GM21717 (cell line): ENCODE measurements around the gene DHX16.
"Not testable (repeated sequence)": the region's sequence is repeated elsewhere in the genome, so short reads cannot be mapped to it uniquely, and the experiment has no call there.

Experiments used
- ATAC-seq: cut with Tn5 transposase; IDR thresholded peaks from one replicate; pipeline ENCODE4 v1.9.1; 2021; ENCODE audit warnings: mild to moderate bottlenecking, moderate library complexity; ENCODE audit not compliant: unreplicated experiment

The DHX16 gene

DNA sequence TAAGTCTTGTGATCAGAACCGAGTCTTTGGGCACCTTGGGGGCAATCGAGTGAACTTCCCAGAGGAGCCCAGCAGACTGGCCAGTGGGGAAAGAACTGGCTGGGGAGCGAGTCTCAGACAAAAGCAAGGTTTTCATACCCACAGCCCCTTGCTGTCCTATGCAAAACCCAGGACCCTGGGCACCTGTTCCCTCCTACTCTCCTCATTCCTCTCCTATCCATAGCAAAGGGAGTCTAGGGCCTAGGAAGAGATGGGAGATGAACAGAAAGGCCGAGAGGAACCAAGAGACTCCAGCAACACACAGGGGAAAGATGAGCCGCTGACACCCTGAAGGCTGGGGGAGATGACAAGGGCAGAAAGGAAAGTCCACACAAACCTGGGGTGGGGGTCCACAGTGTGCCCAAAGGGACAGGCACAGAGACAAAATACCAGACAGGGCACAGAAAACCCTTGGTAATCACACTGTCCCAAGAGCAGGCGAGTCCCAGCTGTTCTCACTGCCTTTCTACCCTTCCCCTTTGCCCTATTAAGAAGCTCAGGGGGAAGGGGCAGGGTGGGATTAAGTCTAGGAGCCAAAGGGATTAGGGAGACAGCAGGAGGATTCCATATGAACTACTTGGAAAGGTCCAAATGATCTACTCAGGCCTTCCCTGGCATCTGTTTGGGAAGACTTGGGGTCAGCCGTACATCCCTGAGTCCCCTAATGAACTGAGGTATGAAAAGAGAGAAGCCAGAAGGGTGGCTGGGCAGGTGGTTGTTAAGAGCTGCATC lies 7.1 kb upstream of the DHX16 start:
- no peak for ATAC-seq

DNA sequence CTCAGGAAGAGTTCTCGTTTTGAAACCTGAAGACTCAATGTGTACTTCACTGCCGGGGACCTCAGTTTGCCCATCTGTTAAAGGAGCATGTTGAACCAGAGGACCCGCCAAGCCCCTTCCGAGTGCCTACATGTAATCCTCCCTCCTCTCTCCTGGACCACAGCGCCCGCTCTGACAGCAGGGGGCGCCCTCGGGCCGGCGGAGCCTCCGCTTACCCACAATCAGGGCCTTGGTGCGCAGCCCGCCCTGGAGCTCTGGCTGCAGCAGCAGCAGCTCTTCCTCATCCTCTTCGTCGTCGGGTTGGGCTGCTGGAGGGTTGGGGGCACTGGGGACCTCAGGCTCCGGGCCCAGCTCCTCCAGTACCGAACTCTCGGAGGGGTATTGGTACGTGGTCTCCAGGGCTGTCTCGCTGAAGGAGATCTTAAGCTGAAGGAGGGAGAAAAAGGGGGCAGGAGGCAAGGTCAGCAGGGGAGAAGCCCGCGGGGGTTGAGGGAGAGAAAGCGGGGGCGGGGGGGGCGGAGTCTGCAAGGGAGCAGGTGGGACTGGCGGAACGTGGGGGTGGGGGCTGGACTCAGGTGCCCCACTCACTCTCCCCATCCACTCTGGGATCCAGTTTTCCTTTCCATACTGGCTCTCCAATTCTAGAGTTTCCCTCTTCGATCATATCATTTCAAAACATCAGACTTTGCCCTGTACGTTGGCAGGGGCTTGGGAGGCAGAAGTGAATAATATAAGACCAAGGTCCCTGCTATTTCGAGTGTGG lies 6.3 kb upstream of the DHX16 start:
- no peak for ATAC-seq

DNA sequence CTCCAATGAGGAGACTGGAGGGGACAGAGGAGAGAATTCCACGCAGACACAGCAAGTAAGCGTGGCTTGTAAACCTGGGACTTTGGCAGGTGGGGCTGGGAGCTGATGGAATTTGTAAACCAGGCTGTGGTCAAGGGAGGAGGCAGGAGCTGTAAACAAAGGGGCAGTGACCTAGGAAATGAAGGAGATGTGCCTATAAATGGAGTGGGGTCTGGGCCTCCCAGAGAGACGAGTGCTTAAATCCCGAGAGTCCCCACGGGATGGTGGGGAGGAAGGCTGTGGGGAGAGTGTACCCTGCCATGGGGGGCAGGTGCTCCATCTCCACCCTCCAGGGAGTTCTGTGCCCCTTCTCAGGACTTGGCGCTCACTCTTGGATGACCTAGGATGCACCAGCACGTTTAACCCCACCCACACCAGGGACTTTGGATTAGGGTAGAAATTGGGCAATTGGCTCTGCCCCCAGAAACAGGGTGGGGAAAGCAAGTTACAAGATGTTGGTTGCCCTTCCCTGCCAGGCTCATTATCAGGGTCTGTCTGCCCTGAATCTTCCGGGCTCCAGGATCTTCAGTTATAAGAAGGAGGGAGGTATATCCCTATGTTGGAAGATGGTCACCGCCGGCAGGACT lies 4.0 kb upstream of the DHX16 start:
- ATAC-seq, result no peak

DNA sequence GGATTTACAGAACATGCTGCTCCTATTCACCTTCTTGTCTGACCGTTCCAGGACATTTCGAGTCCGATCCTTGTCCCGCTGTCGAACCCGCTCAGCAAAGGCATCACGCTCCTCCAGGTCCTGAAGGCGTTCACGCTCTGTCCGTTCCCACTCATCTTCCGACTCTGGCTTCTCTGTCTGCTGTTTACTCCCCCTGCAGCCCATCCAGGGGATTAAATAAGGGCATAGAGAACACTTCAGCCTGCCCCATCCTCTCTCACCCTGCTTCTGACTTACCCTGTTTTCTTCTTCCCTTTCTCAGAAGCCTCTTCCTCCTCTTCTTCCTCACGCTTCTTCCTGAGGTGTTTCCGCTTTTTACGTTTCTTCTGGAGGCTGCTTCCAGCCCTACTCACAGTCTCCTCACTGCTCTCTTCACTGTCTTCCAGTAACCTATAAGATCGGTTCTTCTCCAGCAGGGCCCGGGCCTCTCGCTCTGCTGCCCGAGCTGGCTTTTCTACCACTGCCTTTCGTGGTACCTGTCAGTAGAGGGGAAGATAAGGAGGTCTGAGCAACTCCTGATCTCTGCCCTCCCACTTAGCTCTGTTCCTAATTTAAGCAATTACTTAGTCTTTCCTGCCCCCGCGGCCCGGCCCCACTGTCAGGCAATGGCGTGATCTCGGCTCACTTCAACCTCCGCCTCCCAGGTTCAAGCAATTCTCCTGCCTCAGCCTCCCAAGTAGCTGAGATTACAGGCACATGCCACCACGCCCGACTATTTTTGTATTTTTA lies 1.9 kb downstream of the DHX16 start:
- ATAC-seq, result no peak

DNA sequence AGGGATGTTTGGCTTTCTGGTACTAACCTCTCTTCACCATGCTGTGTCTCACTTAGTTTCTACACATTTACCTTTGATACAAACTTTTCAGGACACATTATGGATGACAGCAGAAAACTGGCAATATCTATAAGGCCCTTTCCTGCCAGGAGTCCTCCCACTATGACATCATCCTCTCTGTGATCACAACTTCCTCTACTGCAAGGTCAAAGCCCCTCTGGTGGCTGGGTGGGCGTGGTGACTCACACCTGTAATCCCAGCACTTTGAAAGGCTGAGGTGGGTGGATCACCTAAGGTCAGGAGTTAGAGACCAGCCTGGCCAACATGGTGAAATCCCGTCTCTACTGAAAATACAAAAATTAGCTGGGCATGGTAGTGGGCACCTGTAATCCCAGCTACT lies 6.5 kb downstream of the DHX16 start:
- ATAC-seq, result not testable (repeated sequence)

DNA sequence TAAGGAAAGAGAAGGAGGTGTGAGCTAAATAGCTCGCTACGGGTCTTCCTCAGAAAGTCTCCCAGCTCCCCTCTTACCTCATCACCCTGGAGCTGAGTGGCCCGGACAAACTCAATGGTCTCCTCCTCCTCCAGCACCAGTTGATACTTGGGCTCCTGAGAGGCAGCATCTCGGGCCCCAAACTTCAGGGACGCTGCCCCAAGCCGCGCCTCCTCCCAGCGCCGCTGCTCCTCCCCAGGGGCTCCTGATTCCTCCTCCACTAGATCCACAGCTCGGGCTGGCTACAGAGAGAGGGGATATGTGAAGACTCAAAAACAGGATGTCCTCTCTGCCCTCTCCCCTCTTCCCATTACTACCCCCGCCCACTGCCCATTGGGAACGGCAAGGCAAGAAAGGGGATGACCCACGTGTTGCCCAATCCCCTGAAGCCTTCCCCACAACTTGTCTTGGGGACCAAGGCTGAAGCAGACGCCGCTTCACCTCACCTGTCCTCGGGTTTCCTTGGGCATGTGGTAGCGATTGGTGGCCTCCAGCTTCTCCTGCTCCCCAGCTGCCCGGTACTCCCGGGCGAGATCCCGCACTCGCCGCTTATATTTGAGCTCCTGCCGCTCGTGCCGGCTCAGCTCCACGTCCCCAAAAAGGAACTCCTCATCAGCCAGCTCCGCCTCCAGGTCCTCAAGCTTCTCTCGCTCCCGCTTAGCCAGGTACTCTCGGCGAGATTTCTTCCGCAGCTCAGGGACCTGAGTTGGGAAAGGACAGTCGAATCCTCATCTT lies 7.6 kb downstream of the DHX16 start:
- no peak for ATAC-seq

DNA sequence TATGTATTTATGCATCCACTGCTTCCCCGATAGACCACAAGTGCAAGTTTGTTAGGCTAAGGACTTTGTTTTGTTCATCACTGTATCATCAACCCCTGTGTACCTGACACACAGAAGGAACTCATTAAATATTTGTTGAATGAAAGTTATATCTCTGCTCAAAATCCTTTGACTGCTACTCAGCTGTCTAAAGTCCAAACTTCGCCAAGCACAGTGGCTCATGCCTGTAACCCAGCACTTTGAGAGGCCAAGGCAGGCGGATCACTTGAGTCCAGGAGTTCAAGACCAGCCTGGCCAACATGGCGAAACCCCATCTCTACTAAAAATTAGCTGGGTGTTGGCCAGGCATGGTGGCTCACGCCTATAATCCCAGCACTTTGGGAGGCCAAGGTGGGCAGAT lies 14.9 kb downstream of the DHX16 start:
- ATAC-seq, result not testable (repeated sequence)

DNA sequence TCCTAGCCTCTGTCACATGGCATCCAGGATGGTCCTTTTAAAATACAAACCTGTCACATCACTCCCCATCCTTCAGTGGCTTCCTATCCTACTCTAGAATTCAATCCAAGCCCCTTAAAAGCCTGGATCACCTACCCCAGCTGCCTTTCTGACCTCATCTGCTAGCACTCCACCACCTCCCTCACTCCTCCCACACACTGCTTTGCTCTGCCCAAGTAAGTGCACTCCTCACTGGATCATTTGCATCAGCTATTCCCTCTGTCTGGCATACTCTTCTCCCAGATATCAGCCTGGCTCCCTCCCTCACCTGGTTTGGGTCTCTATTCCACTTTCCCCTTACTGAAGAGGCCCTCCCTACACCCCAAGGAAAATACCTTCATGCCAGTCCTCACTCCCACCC lies 15.4 kb downstream of the DHX16 start:
- ATAC-seq, result no peak

DNA sequence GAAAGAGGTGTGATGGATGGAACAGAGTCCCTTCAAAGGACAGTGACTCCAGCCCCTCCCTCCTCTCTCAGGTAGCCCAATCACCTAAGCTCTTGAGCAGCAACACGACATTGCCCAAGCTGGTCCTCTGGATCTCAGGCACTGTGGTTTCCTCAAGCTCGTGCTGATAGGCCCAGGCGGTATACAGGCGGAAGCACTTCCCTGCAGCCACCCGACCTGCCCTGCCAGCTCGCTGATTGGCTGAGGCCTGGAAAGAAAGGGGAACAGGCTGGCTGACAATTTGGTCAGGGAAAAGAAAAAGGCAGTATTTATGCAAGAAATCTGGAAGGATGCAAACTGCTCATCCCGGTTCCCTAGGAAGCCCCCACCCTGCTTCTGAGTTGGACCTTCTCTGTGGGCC lies 16.3 kb downstream of the DHX16 start:
- ATAC-seq, result no peak

DNA sequence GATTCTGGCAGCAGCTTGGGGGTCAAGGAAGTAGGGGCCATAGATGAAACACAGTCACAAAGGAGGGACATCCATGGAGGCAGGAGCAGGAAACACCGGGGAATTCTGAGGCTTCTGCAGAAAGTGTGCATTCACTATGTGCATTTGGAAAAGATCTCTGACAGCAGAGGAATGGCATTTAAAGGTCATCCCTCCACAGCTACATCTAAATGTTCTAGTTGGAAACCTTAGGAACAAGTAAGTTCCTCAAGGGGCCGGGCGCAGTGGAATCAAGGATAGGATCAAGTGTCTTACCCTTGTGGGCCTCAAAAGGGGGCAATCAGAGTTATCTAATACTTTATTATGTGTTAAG lies 17.1 kb downstream of the DHX16 start:
- ATAC-seq, result no peak

DNA sequence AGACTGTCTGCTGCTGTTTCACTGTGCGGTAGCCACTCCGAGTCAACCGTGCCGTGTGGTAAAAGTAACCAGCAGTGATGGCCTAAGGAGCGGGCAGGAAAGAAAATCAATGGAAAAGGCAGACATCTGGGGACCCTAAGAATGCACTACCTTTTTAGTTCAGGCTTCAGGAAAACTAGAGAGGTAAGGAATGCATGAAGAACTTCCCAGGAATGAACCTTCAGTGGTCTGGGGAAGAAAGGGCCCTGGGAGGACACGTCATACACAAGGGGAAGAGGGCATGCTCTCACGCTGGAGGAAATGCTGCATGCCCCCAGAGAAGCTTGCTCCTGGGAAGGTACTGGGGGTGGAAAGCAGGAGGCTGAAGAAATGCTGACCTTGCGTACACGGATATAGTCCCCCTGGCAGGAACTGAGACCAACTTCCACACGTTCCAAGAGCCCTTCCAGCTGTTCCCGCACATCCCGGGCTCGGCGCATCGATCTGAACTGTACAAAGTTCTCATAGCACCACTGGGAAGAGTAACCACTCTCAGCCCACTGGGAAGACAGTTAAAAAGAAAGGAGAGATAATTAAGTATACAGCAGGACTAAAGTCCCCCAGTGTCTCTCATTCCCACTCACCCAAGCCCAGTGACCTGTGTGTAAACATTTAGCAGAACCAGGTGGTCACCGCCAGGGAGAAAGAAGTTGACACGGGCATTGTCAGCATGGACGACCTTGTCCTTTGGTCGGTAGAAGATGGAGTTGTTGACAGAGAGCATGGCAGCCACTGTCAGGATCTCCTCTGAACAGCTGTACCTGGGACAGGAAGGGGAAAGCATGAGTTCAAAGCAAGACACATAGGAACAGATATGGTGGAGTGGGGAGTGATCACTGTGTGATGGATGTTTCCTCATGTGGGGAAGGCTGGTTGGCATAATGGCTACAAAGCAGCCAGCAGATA lies 17.7 kb downstream of the DHX16 start:
- ATAC-seq, result no peak

DNA sequence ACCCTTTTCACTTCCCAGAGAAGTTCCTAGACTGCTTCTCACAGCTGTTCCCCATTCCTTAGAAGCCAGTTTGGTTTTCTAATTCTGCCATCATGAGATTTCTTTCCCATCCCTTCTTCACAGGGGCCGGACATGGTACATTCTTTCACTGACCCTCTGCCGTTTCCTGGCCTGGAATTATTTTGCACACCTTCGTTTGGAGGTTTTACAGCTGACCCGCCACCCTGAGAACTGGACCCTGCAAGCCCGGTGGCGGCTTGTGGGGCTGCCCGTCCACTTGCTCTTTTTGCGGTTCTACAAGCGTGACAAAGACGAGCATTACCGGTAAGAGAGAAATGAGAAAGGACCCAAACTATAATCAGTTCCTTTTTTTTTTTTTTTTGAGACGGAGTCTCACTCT lies 21.7 kb downstream of the DHX16 start:
- no peak for ATAC-seq

DNA sequence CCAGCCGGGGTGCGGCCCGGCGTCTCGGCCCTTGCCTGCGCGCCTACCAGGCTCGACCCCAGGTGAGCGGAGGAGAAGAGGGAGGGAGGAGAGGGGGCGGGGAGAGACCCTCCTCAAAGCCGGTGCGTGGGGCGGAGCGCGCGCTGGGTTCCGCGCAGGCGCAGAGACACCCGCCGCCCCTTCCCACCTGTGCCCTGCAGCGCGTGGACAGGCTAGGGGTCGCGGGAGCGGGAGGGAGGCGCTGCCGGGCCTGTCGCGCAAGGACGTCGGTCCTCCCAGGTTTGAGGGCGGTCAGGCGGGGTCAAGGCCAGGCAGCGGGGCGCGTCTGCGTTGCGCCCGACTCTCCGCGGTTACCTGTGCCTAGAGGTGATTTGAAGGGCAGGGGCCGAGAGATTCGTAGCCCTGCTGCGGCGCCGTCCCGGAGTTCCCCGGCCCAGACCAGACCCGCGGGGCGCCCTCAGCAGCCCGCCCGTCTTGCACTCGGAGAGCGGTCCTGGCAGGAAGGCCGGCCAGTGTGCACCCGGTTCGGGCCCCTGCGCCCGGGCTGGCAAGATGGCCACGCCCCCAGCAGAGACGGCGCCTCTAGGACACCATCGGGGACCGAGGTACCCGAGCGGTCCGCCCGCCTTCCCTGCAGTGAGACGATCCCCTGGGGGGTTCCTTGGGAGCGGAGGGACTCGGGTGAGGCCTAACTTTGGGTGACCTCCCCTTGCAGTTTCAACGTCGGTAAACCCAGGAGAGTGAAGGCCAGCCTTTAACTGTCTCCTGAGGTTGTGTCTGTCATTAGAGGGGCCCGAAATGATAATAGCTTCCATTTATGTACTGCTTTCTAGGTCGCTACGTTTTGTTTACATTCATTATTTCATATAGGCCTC lies 25.3 kb downstream of the DHX16 start:
- peak; percentile 47 for ATAC-seq

DNA sequence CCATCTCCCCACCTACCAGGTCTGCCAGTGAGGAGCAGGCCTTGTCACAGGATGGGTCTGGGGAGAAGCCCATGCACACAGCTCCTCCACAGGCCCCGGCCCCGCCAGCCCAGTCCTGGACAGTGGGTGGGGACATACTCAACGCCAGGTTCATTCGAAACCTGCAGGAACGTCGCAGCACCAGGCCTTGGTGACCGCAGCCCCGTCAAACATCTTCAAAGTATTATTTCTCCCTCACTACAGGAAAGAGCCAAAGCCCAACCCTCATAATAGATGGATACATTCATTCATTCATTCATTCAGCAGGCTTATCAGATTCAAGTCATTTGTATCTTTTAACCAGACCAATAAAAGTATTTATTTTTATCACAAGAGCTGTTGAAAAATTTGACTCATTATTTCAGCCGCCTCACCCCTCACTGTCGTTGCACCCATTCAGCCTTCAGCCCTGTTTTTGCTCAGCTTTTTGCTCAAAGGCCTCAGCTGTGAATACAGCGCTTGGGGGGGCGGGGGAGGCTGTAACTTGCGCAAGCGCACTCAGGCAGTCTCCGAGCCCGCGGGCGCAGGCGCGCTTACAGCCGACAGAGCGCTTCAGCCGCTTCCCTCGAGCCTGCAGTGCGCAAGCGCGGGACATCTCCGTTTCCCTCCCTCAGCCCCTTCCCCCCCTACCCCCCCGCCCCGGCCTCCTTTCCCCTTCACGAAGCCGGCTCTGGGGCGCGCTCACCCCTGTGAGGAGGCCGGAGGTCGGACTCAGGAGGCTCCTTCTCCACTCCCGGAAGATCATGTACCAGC lies 26.2 kb downstream of the DHX16 start, which contains the start of gene C6orf136:
Gene C6orf136 (plus strand): TSS at position 684 of the 792 bp plus-strand sequence. CDS start 99 bp downstream, at position 783.
- ATAC-seq, result peak; percentile 33

DNA sequence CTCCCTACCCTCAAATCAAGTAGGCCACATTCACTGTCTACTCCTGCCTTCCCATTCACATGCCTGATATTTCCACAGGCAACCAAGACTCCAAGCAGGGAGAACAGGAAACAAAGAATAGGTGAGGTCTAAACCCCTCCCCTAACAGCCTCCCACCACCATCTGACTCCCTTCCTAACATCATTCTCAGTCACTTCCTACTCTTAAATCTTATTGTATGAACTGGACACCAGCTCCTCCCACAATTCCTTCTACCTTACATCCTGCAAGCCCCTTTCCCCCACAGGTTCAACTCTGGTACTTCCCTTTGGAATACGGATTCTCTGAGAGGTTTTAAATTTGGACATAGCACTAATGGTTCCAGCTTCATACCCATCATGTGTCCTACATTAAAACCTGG lies 26.8 kb downstream of the DHX16 start:
- ATAC-seq, result no peak

DNA sequence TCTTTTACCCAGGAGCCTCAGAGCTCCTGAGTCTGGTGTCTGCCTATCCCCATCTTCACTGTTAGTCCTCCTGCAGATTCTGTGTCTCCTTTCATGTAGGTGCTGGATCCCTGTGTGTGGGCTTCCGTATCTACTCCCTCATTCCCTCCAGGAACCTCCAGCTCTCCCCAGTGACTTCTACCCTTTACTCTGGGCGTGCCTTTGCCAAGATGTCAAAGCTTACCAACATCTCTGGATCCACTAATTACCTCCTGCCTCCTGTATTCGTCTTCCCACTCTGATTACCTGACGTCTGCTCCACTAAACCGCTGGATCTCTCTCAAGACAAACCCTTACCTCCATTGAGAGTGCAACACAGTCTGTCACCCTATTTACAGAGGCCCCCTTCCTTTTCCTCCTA lies 28.0 kb downstream of the DHX16 start:
- ATAC-seq, result no peak

DNA sequence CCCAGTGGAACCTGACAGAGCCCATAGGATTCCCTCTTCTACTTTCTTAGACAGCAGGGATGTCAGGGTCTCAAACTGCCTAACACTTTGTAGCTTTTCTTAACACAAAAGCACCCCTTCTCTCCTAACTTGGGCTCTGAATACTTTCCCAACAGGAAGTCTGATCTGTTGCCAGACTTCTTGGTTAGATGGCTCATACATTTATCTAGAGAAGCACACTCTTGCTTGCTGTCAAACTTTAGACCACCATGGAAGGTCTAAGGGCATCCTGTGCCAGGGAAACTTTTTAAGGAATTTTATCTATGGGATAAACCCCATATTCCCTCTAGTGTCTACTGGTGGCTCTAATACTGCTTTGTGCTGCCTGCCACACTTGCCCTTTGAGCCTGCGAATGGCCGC lies 29.1 kb downstream of the DHX16 start:
- ATAC-seq, result no peak

DNA sequence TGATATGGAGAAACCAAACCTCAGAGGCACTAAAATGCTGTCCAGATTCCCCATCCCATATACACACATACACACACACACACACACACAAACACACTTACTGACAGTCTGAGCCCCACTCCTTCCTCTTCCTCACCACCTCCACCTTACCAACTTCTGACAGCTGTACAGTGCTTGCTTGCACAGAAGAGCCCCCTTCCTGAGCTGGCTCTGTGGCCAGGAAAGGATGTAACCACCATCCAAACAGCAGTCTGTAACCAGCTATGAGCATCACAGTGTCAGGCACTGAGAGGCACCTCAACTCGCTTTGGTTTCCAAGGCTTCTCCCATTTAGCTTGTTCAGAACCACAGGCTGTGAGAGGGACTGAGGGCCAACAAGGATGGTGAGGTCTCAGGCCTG lies 31.8 kb downstream of the DHX16 start:
- no peak for ATAC-seq
